ENCODE data around the gene SUGCT.
"Not testable (repeated sequence)": the region's sequence is repeated elsewhere in the genome, so short reads cannot be mapped to it uniquely, and the experiment has no call there.

The SUGCT gene

DNA sequence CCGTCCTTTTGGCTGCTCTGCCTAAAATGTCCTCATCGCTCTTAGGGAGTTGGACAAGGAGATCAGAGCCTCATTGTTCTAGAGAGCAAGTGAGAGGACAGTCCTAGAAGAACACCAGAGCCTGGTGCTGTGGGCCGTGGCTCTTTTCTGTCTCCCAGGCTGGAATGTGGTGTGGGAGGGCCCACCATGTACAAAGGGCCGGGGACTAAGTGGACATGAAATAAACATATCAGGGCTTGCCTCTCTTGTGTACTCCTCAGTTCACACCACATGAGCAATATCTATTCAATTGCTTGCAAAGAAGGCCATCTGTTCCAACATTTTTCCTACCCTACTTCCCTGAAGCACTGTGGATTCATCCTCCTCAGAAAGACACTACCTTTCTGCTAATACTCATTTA lies 510.4 kb downstream of the SUGCT start:
- Histone ChIP-seq H3K9me3 (replicated peaks; ENCODE audit: low read length) (no peaks in the 10 kb centered on the region), H3K4me2 (ENCODE audit: low read length) (no peak overlapping the region), H3K36me3 (ENCODE audit: insufficient read depth, low read length) (no peaks in the 10 kb centered on the region), H3K4me3 (ENCODE audit: low read length) (no peak overlapping the region), H3K4me1 (ENCODE audit: control insufficient read depth, insufficient read depth, low read length) (no peaks in the 10 kb centered on the region), H3K27me3 (ENCODE audit: control insufficient read depth, insufficient read depth, low read length) (no peaks in the 10 kb centered on the region), H3K9ac (ENCODE audit: low read depth, low read length) (no peak overlapping the region)

DNA sequence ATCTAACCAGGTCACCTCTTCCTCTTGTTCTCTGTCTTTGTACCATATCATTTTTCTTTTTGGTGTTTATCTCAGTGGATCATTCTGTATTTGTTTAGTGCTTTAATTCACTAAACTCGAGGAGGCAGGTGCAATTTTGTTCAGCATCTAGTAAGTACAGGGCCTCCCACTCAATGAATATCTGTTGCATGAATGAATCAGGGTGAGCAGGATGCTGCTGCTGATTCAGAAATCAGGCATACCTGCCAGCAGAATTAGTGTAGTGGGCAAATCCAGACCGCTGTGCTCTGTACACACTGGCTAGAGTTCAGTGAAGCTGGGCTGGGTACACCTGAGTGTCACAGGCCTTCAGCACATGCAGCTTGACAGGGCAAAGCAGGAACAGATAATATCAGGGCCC lies 511.9 kb downstream of the SUGCT start:
- Histone ChIP-seq H3K27me3 (ENCODE audit: control insufficient read depth, insufficient read depth, low read length) (no peaks in the 10 kb centered on the region), H3K4me1 (ENCODE audit: control insufficient read depth, insufficient read depth, low read length) (no peaks in the 10 kb centered on the region), H3K4me3 (ENCODE audit: low read length) (no peak overlapping the region), H3K9ac (ENCODE audit: low read depth, low read length) (no peak overlapping the region), H3K4me2 (ENCODE audit: low read length) (no peak overlapping the region), H3K9me3 (replicated peaks; ENCODE audit: low read length) (no peaks in the 10 kb centered on the region), H3K36me3 (ENCODE audit: insufficient read depth, low read length) (no peaks in the 10 kb centered on the region)

DNA sequence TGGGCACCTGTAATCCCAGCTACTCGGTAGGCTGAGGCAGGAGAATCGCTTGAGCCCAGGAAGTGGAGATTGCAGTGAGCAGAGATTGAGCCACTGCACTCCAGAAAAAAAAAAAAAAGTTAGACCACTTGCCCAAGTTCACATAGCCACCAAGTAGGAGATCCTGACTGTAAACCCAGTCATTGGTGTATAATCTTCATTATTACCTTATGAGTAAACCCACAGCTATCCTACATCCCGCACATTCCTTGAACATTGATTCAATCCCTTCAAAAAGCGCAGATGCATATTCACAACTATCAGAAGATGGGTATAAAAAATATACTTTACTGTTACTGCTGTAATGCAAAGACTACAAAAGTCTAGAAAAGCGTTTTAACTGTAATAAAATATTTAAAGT lies 512.9 kb downstream of the SUGCT start:
- H3K36me3 ChIP-seq (ENCODE audit: insufficient read depth, low read length), result no peaks in the 10 kb centered on the region
- no peak overlapping the region for H3K4me3 ChIP-seq (ENCODE audit: low read length)
- no peak overlapping the region for H3K4me2 ChIP-seq (ENCODE audit: low read length)
- H3K9ac ChIP-seq (ENCODE audit: low read depth, low read length), result no peak overlapping the region
- no peaks in the 10 kb centered on the region for H3K27me3 ChIP-seq (ENCODE audit: control insufficient read depth, insufficient read depth, low read length)
- H3K9me3 ChIP-seq (replicated peaks; ENCODE audit: low read length), result no peaks in the 10 kb centered on the region
- no peaks in the 10 kb centered on the region for H3K4me1 ChIP-seq (ENCODE audit: control insufficient read depth, insufficient read depth, low read length)

DNA sequence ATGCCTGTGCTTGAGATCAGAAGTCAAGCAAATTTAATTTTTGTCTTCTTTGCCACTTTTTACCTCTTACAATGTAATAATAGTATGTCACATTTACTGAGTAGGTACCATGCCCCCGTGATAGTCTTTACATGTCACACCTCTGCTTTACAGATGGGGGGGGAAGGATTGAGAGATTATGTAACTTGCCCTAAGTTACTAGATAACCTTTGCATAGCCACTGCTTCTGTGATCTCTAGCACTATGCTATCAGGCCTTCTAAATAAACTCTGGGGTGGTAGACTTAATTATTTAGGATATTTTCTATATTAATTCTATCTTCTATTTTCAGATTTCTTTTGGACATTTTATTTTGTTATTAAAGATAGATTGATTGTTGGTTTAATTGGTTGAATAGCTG lies 514.4 kb downstream of the SUGCT start:
- H3K4me3 ChIP-seq (ENCODE audit: low read length), result no peak overlapping the region
- H3K36me3 ChIP-seq (ENCODE audit: insufficient read depth, low read length), result no peaks in the 10 kb centered on the region
- H3K9ac ChIP-seq (ENCODE audit: low read depth, low read length), result no peak overlapping the region
- H3K4me1 ChIP-seq (ENCODE audit: control insufficient read depth, insufficient read depth, low read length), result no peaks in the 10 kb centered on the region
- H3K27me3 ChIP-seq (ENCODE audit: control insufficient read depth, insufficient read depth, low read length), result no peaks in the 10 kb centered on the region
- no peak overlapping the region for H3K4me2 ChIP-seq (ENCODE audit: low read length)
- no peaks in the 10 kb centered on the region for H3K9me3 ChIP-seq (replicated peaks; ENCODE audit: low read length)

DNA sequence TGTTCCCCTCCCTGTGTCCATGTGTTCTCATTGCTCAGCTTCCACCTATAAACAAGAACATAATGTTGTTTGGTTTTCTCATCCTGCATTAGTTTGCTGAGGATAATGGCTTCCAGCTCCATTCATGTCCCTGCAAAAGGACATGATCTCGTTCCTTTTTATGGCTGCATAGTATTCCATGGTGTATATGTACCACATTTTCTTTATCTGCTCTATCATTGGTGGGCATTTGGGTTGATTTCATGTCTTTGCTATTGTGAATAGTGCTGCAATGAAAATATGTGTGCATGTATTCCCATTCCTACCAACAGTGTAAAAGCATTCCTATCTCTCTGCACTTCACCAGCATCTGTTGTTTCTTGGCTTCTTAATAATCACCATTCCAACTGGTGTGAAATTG lies 516.1 kb downstream of the SUGCT start:
- not testable (repeated sequence) for H3K4me3 ChIP-seq (ENCODE audit: low read length); H3K9me3 ChIP-seq (replicated peaks; ENCODE audit: low read length); H3K27me3 ChIP-seq (ENCODE audit: control insufficient read depth, insufficient read depth, low read length); H3K4me2 ChIP-seq (ENCODE audit: low read length); H3K36me3 ChIP-seq (ENCODE audit: insufficient read depth, low read length); H3K9ac ChIP-seq (ENCODE audit: low read depth, low read length); H3K4me1 ChIP-seq (ENCODE audit: control insufficient read depth, insufficient read depth, low read length)

DNA sequence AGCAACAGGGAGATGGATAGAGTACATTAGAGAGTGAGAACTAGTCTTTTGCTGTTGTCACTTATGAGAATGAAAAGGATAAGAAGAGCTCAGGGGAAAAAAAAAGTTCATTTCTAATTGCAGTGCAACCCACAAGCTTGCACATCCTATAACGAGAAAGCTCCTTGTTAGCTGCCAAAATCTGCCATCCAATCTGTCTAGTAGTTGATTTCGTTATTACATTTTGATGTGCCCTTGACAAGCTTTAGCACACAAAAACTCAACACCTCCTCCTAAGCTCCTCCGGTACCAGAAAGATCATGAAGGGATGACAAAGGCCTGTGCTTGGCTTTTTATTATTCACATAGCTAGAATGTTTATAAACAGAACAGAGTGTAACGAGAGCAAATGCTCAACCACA lies 519.4 kb downstream of the SUGCT start:
- peaks cover 16% of the 10 kb centered on the region for H3K4me1 ChIP-seq (ENCODE audit: control insufficient read depth, insufficient read depth, low read length)
- no peaks in the 10 kb centered on the region for H3K27me3 ChIP-seq (ENCODE audit: control insufficient read depth, insufficient read depth, low read length)
- H3K4me2 ChIP-seq (ENCODE audit: low read length), result no peak overlapping the region
- no peak overlapping the region for H3K9ac ChIP-seq (ENCODE audit: low read depth, low read length)
- no peaks in the 10 kb centered on the region for H3K9me3 ChIP-seq (replicated peaks; ENCODE audit: low read length)
- no peaks in the 10 kb centered on the region for H3K36me3 ChIP-seq (ENCODE audit: insufficient read depth, low read length)
- H3K4me3 ChIP-seq (ENCODE audit: low read length), result no peak overlapping the region

DNA sequence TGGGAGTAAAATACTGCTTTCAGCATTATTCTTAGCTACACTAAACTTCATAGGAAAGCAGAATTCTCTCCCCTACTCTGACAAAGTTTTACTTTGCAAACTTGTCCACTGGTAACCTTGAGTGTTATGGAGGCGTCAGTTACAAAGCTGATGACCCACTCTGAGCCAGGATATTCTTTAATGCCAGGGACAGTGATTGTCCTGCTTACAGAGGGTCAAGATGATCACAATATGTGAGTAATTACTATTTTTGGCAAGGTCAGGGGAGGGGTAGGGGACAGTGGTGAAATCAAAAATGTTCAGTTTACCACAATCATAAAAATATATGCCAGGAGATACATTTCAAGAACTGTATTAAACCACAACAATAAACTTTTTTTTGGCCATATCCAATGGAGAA lies 520.6 kb downstream of the SUGCT start:
- Histone ChIP-seq H3K4me1 (ENCODE audit: control insufficient read depth, insufficient read depth, low read length) (peaks cover 18% of the 10 kb centered on the region), H3K36me3 (ENCODE audit: insufficient read depth, low read length) (no peaks in the 10 kb centered on the region), H3K4me2 (ENCODE audit: low read length) (no peak overlapping the region), H3K4me3 (ENCODE audit: low read length) (no peak overlapping the region), H3K9ac (ENCODE audit: low read depth, low read length) (no peak overlapping the region), H3K27me3 (ENCODE audit: control insufficient read depth, insufficient read depth, low read length) (no peaks in the 10 kb centered on the region), H3K9me3 (replicated peaks; ENCODE audit: low read length) (no peaks in the 10 kb centered on the region)

DNA sequence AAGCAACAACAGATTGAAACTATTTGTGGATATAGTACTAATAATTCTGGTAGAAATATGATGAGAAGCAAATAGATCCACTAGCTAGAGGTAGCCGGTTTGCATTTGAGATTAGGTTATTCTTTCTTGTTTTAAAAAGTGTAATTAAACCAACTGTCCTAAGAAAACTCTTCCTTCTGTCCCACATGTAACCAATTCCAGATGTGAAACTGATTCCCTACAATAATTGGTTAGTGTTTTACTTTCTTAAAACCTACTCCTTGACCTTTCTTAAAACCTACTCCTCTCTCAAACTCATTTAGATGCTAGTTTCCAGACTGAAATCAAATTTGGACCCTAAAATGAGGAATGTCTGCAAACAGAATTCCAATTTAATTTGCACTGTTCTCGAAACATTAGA lies 521.5 kb downstream of the SUGCT start:
- no peak overlapping the region for H3K9ac ChIP-seq (ENCODE audit: low read depth, low read length)
- H3K4me1 ChIP-seq (ENCODE audit: control insufficient read depth, insufficient read depth, low read length), result peaks cover 18% of the 10 kb centered on the region
- H3K27me3 ChIP-seq (ENCODE audit: control insufficient read depth, insufficient read depth, low read length), result no peaks in the 10 kb centered on the region
- no peak overlapping the region for H3K4me2 ChIP-seq (ENCODE audit: low read length)
- no peaks in the 10 kb centered on the region for H3K9me3 ChIP-seq (replicated peaks; ENCODE audit: low read length)
- H3K4me3 ChIP-seq (ENCODE audit: low read length), result no peak overlapping the region
- H3K36me3 ChIP-seq (ENCODE audit: insufficient read depth, low read length), result no peaks in the 10 kb centered on the region

DNA sequence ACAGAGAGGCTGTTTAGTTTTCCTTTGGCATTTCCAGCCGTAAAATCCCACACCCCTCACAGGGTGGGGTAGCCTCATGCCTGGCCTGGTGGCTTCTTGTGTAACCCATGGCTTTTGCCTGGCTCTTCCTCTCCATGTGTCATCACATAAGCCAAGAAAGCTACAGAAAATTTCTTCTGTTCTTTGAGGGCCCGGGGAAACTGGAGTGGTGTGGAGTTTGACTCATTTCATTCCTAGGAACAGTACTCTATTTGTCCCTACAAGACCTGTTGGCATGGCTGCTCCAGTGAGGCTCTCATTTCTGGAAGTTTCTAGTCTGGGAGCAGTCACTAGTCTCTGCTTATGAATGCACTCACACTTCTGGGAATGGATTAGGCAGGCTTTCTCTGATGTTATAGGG lies 523.9 kb downstream of the SUGCT start:
- H3K4me1 ChIP-seq (ENCODE audit: control insufficient read depth, insufficient read depth, low read length), result peaks cover 18% of the 10 kb centered on the region

DNA sequence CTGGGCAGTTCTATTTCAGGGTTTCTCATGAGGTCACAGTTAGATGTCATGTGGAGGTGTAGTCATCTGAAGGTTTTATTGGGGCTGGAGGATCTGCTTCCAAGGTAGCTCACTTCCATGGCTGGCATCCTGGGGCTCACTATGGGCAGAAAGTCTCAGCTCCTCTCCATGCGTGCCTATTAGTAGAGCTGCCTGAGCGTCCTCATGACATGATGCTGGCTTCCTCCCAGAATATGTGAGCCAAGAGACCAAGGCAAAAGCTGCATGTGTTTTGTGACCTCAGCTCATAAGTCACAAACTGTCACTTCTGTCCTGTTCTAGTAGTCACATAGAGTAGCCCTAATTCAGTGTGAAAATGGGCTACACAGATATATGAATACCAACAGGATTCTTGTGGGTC lies 524.4 kb downstream of the SUGCT start:
- Histone ChIP-seq H3K4me1 (ENCODE audit: control insufficient read depth, insufficient read depth, low read length) (peaks cover 18% of the 10 kb centered on the region), H3K9me3 (replicated peaks; ENCODE audit: low read length) (no peaks in the 10 kb centered on the region), H3K4me2 (ENCODE audit: low read length) (no peak overlapping the region), H3K9ac (ENCODE audit: low read depth, low read length) (no peak overlapping the region), H3K4me3 (ENCODE audit: low read length) (no peak overlapping the region), H3K36me3 (ENCODE audit: insufficient read depth, low read length) (no peaks in the 10 kb centered on the region), H3K27me3 (ENCODE audit: control insufficient read depth, insufficient read depth, low read length) (no peaks in the 10 kb centered on the region)

More for the DNA sequence above, 523.9 kb downstream of the SUGCT start:
- Histone ChIP-seq H3K9me3 (replicated peaks; ENCODE audit: low read length) (no peaks in the 10 kb centered on the region), H3K9ac (ENCODE audit: low read depth, low read length) (no peak overlapping the region), H3K4me3 (ENCODE audit: low read length) (no peak overlapping the region), H3K27me3 (ENCODE audit: control insufficient read depth, insufficient read depth, low read length) (no peaks in the 10 kb centered on the region), H3K36me3 (ENCODE audit: insufficient read depth, low read length) (no peaks in the 10 kb centered on the region), H3K4me2 (ENCODE audit: low read length) (no peak overlapping the region)

DNA sequence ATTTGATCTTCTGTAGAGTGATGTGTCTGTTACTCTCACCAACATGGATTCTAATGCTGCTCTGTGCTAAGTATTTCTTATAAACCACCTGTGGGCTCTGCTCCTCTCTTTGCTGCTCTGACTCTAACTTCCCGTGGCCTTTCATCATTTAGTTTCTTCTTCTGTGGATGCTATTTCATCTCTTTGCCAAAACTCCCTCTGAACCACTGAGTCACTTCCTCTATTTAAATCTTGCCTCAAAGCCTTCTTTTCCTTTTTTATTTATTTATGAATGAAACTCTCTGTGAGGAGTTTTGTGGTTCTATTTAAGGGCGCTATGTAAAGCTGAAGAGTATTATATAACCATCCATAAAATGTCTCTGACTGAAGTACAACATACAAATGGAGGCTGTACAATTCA lies 538.5 kb downstream of the SUGCT start:
- no peaks in the 10 kb centered on the region for H3K9me3 ChIP-seq (replicated peaks; ENCODE audit: low read length)
- no peak overlapping the region for H3K4me2 ChIP-seq (ENCODE audit: low read length)
- H3K4me1 ChIP-seq (ENCODE audit: control insufficient read depth, insufficient read depth, low read length), result peaks cover 16% of the 10 kb centered on the region
- H3K27me3 ChIP-seq (ENCODE audit: control insufficient read depth, insufficient read depth, low read length), result no peaks in the 10 kb centered on the region
- H3K9ac ChIP-seq (ENCODE audit: low read depth, low read length), result no peak overlapping the region
- H3K4me3 ChIP-seq (ENCODE audit: low read length), result no peak overlapping the region
- H3K36me3 ChIP-seq (ENCODE audit: insufficient read depth, low read length), result no peaks in the 10 kb centered on the region

DNA sequence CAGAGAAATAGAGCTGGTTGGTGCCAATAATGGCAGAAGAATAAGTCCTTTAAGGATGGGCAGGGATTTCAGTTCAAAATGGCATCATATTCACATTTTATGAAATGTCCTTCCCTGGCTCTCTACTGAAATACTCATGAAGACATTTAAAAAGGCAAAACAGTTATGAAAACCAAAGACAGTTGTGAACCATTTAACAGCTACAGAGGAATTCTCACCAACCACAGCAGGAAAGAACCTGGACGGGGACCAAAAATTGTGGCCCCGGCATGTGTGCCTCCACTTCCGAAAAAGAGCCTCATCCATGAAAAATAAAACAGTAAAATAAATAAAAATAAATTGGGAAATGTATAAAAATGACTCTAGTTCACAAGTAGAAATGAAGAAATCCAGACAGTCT lies 539.5 kb downstream of the SUGCT start:
- no peaks in the 10 kb centered on the region for H3K9me3 ChIP-seq (replicated peaks; ENCODE audit: low read length)
- H3K9ac ChIP-seq (ENCODE audit: low read depth, low read length), result no peak overlapping the region
- no peaks in the 10 kb centered on the region for H3K36me3 ChIP-seq (ENCODE audit: insufficient read depth, low read length)

More for the DNA sequence above, 539.5 kb downstream of the SUGCT start:
- H3K4me3 ChIP-seq (ENCODE audit: low read length), result no peak overlapping the region
- H3K4me2 ChIP-seq (ENCODE audit: low read length), result no peak overlapping the region
- peaks cover 16% of the 10 kb centered on the region for H3K4me1 ChIP-seq (ENCODE audit: control insufficient read depth, insufficient read depth, low read length)
- no peaks in the 10 kb centered on the region for H3K27me3 ChIP-seq (ENCODE audit: control insufficient read depth, insufficient read depth, low read length)

All from skeletal muscle satellite cell (primary cell).